Kidney tubule cell (primary cell): ENCODE data around the gene DSCAML1.

Source experiments
- DNase-seq: peaks from one replicate; pipeline ENCODE4 v3.0.0-alpha.2; 2018; ENCODE audit warnings: low spot score

DSCAML1 gene

GRCh38 chr11:117663821-117664220 lies 133.2 kb downstream of the DSCAML1 start:
- no peak for DNase-seq

GRCh38 chr11:117663414-117663813 lies 133.6 kb downstream of the DSCAML1 start:
- no peak for DNase-seq

GRCh38 chr11:117662671-117663269 lies 134.2 kb downstream of the DSCAML1 start:
- no peak for DNase-seq

GRCh38 chr11:117662255-117662654 lies 134.8 kb downstream of the DSCAML1 start:
- peak; percentile 55 for DNase-seq

- DNase-seq: no peak
These were observed 138.2 kb downstream of the DSCAML1 start for GRCh38 chr11:117658809-117659208.

- no peak for DNase-seq
These were observed 139.2 kb downstream of the DSCAML1 start for GRCh38 chr11:117657794-117658193.

- no peak for DNase-seq
These were observed 142.4 kb downstream of the DSCAML1 start for GRCh38 chr11:117654281-117655255.

GRCh38 chr11:117652521-117652920 lies 144.5 kb downstream of the DSCAML1 start:
- no peak for DNase-seq

GRCh38 chr11:117649296-117650055 lies 147.5 kb downstream of the DSCAML1 start:
- DNase-seq: no peak

- no peak for DNase-seq
These were observed 149.1 kb downstream of the DSCAML1 start for GRCh38 chr11:117647872-117648271.

GRCh38 chr11:117647207-117647606 lies 149.8 kb downstream of the DSCAML1 start:
- DNase-seq: no peak

GRCh38 chr11:117646411-117646810 lies 150.6 kb downstream of the DSCAML1 start:
- DNase-seq: no peak

GRCh38 chr11:117644403-117645155 lies 152.4 kb downstream of the DSCAML1 start:
- no peak for DNase-seq

- DNase-seq: peak; percentile 24
These were observed 153.3 kb downstream of the DSCAML1 start for GRCh38 chr11:117643606-117644300.

GRCh38 chr11:117642835-117643234 lies 154.2 kb downstream of the DSCAML1 start:
- no peak for DNase-seq

GRCh38 chr11:117642396-117642795 lies 154.6 kb downstream of the DSCAML1 start:
- no peak for DNase-seq

- DNase-seq: no peak
These were observed 155.8 kb downstream of the DSCAML1 start for GRCh38 chr11:117641008-117641915.

- no peak for DNase-seq
These were observed 157.0 kb downstream of the DSCAML1 start for GRCh38 chr11:117640041-117640440.

GRCh38 chr11:117639601-117640000 lies 157.4 kb downstream of the DSCAML1 start:
- no peak for DNase-seq

- no peak for DNase-seq
These were observed 158.0 kb downstream of the DSCAML1 start for GRCh38 chr11:117638911-117639543.
